Retinal pigment epithelial cell (primary cell): Measurements from ENCODE around the gene MAP3K5.

ENCODE experiments used
- DNase-seq: peaks from one replicate; pipeline ENCODE4 v3.0.0-alpha.2; 2010; ENCODE audit warnings: low read depth
- H3K4me3 ChIP-seq: 2 replicates; pipeline ENCODE4 v1.5.1; 2011; ENCODE audit warnings: mild to moderate bottlenecking, low read length, control low read depth, moderate library complexity
- TF ChIP-seq, protein P1 (sequence below): conservative IDR thresholded peaks from 2 replicates; pipeline ENCODE4 v1.5.1; 2011; ENCODE audit warnings: low read depth, low read length, control low read depth, inconsistent platforms

Gene MAP3K5

DNA sequence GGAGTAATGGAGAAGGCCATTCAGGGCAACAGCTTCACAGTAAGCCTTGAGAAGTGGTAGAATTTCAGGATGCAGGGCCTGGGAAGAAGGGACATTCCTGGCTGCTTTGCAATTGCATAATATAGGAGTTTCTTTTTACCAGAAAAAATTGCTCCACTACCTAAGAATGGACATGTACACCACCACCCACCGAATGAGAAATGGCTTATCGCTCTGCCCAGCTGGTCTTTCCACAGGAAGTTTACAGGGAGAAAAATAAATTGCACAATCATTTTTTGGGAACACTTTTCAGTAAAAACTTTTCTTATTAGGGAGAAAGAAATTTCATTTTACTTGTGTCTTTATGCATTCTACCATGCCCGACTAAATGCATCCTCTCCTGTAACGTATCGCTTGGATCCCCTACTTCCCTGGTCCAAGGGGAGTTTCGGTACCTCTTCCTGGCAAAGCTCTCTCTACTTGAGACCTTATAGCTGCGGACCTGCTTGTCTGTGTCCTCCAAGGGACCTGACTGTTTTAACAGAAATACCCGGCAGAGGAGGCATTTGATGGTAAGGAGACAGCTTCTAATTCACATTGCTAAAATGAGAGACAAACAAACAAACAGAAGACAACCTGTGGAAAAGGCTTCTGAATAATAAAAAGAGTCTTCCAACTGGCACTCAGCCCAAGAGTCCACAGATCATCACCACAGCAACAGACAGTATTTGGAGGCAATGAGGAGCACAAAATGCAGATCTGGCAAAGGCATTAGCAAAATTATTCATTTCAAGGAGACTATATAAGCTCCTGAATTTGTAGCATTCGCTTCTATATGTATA, 54.2 kb downstream of the MAP3K5 start:
- no peak for DNase-seq
- H3K4me3 ChIP-seq = no peak overlapping the region
- TF ChIP-seq, protein P1, sequence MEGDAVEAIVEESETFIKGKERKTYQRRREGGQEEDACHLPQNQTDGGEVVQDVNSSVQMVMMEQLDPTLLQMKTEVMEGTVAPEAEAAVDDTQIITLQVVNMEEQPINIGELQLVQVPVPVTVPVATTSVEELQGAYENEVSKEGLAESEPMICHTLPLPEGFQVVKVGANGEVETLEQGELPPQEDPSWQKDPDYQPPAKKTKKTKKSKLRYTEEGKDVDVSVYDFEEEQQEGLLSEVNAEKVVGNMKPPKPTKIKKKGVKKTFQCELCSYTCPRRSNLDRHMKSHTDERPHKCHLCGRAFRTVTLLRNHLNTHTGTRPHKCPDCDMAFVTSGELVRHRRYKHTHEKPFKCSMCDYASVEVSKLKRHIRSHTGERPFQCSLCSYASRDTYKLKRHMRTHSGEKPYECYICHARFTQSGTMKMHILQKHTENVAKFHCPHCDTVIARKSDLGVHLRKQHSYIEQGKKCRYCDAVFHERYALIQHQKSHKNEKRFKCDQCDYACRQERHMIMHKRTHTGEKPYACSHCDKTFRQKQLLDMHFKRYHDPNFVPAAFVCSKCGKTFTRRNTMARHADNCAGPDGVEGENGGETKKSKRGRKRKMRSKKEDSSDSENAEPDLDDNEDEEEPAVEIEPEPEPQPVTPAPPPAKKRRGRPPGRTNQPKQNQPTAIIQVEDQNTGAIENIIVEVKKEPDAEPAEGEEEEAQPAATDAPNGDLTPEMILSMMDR = no peak

DNA sequence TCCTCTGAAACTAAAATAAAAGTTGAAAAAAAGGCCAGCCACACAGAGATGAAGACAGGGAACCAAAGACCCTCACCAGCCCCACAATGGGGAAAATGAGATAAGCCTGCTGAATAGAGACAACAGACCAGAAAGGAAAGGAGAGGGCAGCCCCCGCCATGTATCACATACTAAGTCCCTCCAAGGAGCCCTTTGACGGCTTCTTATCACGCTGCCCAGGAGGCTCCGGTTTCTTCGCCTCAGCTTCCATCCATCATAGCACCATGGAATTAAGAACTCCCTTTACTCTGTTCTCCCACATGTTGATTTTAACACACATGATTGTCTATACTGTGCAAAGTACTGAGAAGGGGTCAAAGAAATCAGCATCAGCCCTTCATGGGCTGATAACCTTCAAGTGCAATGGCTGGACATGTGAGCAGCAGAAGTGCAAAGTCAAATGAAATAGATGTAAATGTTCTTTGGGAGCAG, 54.9 kb downstream of the MAP3K5 start:
- no peak for DNase-seq
- no peak overlapping the region for H3K4me3 ChIP-seq
- TF ChIP-seq, protein P1 = no peak

DNA sequence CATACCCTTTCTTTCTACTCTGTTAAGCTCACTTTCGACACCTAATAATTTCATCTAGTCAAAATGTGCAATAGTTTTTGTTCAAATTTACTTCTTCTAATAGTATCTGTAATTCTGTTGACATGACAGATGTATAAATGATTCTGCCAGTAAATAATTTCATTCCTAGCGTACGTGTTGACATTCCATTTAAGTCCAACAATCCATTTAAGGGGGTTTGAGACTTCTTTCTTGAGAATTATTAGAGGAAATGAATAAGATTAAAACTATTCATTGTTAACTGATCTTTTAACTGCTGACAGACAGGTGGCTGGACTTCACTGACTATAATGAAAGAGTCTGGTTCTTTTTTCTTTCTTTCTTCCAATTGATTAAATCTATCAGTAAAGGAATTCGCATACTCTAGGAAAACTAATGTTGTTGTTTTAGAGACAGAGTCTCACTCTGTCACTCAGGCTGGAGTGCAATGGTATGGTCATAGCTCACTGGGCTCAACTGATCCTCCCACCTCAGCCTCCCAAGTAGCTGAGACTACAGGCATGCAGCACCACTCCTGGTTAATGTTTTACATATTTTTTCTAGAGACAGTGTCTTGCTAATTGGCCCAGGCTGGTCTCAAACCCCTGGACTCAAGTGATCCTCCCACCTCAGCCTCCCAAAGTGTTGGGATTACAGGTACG, 55.9 kb downstream of the MAP3K5 start:
- DNase-seq = no peak
- TF ChIP-seq, protein P1 = no peak
- no peak overlapping the region for H3K4me3 ChIP-seq

DNA sequence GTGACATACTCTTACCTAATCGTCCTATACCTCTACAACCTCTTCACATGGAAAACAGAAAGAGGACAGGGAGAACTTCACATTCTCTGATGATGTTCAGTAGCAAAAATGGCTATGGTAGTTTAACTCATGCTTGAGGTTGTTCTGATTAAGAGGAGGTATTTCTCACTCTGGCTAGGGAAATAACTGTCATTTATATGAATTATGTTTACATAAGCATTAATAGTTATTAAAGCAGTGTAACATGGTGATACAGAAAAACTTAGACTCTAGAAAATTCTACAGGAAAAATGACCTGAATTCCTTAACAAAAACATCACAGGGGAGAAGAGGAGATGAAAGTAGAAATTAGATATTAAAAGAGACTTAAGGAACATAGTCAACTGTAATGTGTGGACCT, 57.3 kb downstream of the MAP3K5 start:
- no peak overlapping the region for H3K4me3 ChIP-seq
- TF ChIP-seq, protein P1 = no peak
- no peak for DNase-seq

DNA sequence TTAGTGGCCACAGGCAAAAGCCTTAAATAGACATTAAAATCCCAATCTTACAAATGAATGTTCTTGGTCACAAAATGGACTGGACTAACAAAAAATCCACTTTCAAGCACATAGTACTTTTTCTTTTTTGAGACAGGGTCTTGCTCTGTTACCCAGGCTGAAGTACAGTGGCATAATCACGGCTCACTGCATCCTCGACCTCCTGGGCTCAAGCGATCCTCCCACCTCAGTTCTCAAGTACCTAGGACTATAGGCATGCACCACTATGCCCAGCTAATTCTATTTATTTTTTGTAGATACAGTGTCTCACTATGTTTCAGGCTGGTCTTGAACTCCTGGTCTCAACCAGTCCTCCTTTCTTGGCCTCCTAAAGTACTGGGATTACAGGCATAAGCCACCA, 59.4 kb downstream of the MAP3K5 start:
- H3K4me3 ChIP-seq = no peak overlapping the region
- TF ChIP-seq, protein P1 = no peak
- no peak for DNase-seq

DNA sequence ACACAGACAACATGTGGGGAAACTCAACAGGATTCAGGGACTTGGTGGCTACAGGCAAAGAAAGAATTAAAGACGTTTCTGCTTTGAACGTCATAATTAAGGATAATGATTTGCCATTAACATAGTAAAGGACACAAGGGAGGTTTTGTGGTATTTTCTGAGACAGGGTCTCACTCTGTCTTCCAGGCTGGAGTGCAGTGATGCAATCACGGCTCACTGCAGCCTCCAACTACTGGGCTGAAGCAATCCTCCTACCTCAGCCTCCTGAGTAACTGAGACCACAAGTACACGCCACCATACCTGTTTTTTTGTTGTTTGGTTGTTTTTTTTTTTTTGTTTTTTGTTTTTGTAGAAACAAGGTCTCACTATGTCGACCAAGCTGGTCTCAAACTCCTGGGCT, 62.4 kb downstream of the MAP3K5 start:
- TF ChIP-seq, protein P1 = no peak
- H3K4me3 ChIP-seq = no peak overlapping the region
- DNase-seq = no peak
